Dendritic cell treated with granulocyte-macrophage colony-stimulating factor and Interleukin-4, amounts not matched to agents 40 ng/mL and 50 ng/mL, for 4 days (primary cell): Measurements from ENCODE around the gene GSAP.

Experiments
- H3K27ac Mint-ChIP-seq: one replicate; pipeline ENCODE4 v1.8.0; 2022; ENCODE audit warnings: mild to moderate bottlenecking, mixed read lengths
- H3K27me3 Mint-ChIP-seq: one replicate; pipeline ENCODE4 v1.8.0; 2022; ENCODE audit warnings: mild to moderate bottlenecking, mixed read lengths
- H3K36me3 Mint-ChIP-seq: one replicate; pipeline ENCODE4 v1.8.0; 2022; ENCODE audit warnings: low read depth, mixed read lengths
- H3K4me1 Mint-ChIP-seq: one replicate; pipeline ENCODE4 v1.8.0; 2022; ENCODE audit warnings: low read depth, mixed read lengths
- H3K4me3 Mint-ChIP-seq: one replicate; pipeline ENCODE4 v1.8.0; 2022; ENCODE audit warnings: mild to moderate bottlenecking, moderate library complexity, mixed read lengths
- H3K9me3 Mint-ChIP-seq: one replicate; pipeline ENCODE4 v1.8.0; 2022; ENCODE audit warnings: mixed read lengths
- intact Hi-C: fragments of 100-400 bp; cut with micrococcal nuclease; formaldehyde crosslinking; loops from one replicate; pipeline ENCODE4 v1.15.0; 2022

GSAP gene

GRCh38 chr7:77388055-77388641 lies 28.0 kb downstream of the GSAP start:
- Mint-ChIP-seq H3K27ac (peak overlapping the region; percentile 81), H3K9me3 (no peaks in the 10 kb centered on the region), H3K36me3 (peaks cover 85% of the 10 kb centered on the region), H3K4me3 (peak overlapping the region; percentile 9), H3K27me3 (no peaks in the 10 kb centered on the region), H3K4me1 (peaks cover 46% of the 10 kb centered on the region)
- intact Hi-C loops: no loop called here

DNA sequence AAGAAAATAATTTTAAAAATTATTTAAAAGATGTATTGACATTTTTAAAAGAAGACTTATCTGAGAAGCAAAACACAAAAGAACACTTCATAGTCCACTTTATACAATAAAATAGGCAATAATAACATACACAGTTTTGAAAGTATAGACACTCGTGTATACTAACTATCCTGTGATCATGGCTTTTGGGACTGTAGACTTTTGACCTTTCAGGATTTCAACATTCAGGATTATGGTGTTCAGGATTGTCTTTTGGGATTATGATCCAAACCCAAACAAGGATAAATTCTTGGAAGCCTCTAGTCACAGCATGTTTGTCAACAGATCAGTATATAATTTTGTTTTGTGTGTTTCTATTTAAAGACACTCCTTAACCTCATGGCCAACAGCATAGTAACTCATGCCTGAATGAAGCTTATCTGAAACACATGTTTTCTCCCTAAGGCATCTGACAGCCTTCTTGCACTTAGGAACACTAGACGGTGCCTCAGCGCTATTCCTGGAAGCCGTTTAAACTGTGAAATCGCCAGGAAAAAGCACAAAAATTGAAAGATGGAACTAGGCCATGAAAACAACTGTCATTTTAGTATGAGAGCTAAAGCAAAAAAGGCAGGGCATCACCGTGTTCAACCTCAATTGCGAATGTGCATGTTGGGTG lies 29.9 kb downstream of the GSAP start:
- H3K27me3 Mint-ChIP-seq: no peaks in the 10 kb centered on the region
- peaks cover 35% of the 10 kb centered on the region for H3K4me1 Mint-ChIP-seq
- H3K36me3 Mint-ChIP-seq: peaks cover 85% of the 10 kb centered on the region
- H3K4me3 Mint-ChIP-seq: no peak overlapping the region
- intact Hi-C loops: no loop called here
- no peak overlapping the region for H3K27ac Mint-ChIP-seq
- no peaks in the 10 kb centered on the region for H3K9me3 Mint-ChIP-seq

- Mint-ChIP-seq H3K27ac (no peak overlapping the region), H3K36me3 (peaks cover 95% of the 10 kb centered on the region)
These were observed 32.8 kb downstream of the GSAP start for GRCh38 chr7:77383333-77383740.

DNA sequence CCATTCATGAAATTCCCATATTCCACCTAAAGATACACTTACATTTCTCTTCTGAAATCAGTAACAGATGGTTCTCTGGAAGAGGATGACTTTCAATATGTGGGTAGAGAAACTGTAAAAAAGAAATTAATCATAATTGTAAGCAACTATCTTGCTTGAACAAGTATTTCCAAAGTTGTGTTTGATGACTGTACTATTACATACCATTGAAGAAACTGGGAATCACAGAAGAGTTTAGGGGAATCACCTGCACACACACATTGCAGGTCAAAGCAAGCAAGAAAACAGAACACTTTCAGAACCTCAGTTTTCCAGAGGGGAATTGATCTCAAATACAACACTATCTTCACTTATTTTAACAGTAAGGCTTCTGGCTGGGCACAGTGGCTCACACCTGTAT lies 33.6 kb downstream of the GSAP start:
- H3K36me3 Mint-ChIP-seq: peaks cover 100% of the 10 kb centered on the region
- H3K4me1 Mint-ChIP-seq: peaks cover 17% of the 10 kb centered on the region
- no peaks in the 10 kb centered on the region for H3K9me3 Mint-ChIP-seq
- intact Hi-C loops: no loop called here
- no peak overlapping the region for H3K27ac Mint-ChIP-seq
- H3K4me3 Mint-ChIP-seq: no peak overlapping the region
- H3K27me3 Mint-ChIP-seq: no peaks in the 10 kb centered on the region

More at GRCh38 chr7:77383333-77383740, 32.8 kb downstream of the GSAP start:
- Mint-ChIP-seq H3K9me3 (no peaks in the 10 kb centered on the region), H3K4me3 (no peak overlapping the region), H3K4me1 (peaks cover 26% of the 10 kb centered on the region), H3K27me3 (no peaks in the 10 kb centered on the region)
- intact Hi-C loops: no loop called here

GRCh38 chr7:77378584-77378983 lies 37.6 kb downstream of the GSAP start:
- intact Hi-C loops: loop anchor here (10.0 kb wide), 1 partner anchor 216 kb away; no protein-coding TSS in a partner anchor
- H3K36me3 Mint-ChIP-seq: peaks cover 100% of the 10 kb centered on the region
- peaks cover 5% of the 10 kb centered on the region for H3K4me1 Mint-ChIP-seq
- no peak overlapping the region for H3K27ac Mint-ChIP-seq
- H3K27me3 Mint-ChIP-seq: no peaks in the 10 kb centered on the region
- no peak overlapping the region for H3K4me3 Mint-ChIP-seq
- no peaks in the 10 kb centered on the region for H3K9me3 Mint-ChIP-seq

GRCh38 chr7:77370606-77371005 lies 45.5 kb downstream of the GSAP start:
- no peak overlapping the region for H3K4me3 Mint-ChIP-seq
- intact Hi-C loops: loop anchor here (10.0 kb wide), 1 partner anchor 224 kb away; no protein-coding TSS in a partner anchor
- H3K4me1 Mint-ChIP-seq: peaks cover 26% of the 10 kb centered on the region
- no peaks in the 10 kb centered on the region for H3K9me3 Mint-ChIP-seq
- H3K27me3 Mint-ChIP-seq: no peaks in the 10 kb centered on the region
- H3K36me3 Mint-ChIP-seq: peaks cover 92% of the 10 kb centered on the region
- H3K27ac Mint-ChIP-seq: no peak overlapping the region

DNA sequence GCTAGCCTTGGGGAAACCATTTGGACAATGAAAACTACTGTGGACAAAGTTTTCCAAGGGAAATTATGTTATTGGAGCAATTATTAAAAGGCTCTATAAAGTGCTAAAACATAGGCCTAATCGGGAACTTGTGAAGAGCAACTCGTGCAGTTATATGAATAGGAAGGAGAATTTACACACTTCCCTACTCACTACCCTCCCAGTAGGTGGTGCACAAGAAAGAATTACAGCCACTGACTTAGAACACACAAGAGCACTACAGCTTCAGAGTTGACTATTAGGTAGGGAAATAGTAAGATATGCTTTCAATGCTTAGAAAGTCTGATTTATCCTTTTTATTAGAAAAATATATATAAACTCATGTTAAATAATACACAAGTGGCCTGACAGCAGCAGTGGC lies 47.2 kb downstream of the GSAP start:
- Mint-ChIP-seq H3K4me1 (peaks cover 26% of the 10 kb centered on the region), H3K27ac (no peak overlapping the region), H3K27me3 (no peaks in the 10 kb centered on the region), H3K36me3 (peaks cover 75% of the 10 kb centered on the region), H3K9me3 (no peaks in the 10 kb centered on the region), H3K4me3 (no peak overlapping the region)
- intact Hi-C loops: no loop called here

- H3K4me3 Mint-ChIP-seq: no peak overlapping the region
- peak overlapping the region; percentile 57 for H3K27ac Mint-ChIP-seq
- no peaks in the 10 kb centered on the region for H3K27me3 Mint-ChIP-seq
- no peaks in the 10 kb centered on the region for H3K9me3 Mint-ChIP-seq
- peaks cover 26% of the 10 kb centered on the region for H3K4me1 Mint-ChIP-seq
- intact Hi-C loops: no loop called here
- peaks cover 68% of the 10 kb centered on the region for H3K36me3 Mint-ChIP-seq
These were observed 48.2 kb downstream of the GSAP start for GRCh38 chr7:77367976-77368375.

DNA sequence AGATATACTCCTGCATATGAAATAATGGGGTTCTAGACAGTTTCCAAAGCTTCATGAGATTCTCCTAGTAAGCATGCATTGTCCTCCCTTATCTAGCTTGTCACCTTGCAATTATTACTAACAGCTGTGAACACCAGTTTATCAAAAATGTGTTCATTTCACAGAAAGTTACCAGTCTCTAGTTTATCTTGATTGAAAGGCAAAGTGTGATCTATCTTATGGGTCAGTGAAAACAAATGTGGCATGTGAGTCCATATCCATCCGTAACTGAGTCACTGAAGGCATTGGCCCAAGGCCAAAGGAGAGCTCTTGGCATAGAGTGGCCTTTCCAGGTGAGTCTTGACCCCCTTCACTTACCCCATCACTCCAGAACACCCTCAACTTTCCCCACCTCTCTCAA lies 53.2 kb downstream of the GSAP start:
- H3K9me3 Mint-ChIP-seq: no peaks in the 10 kb centered on the region
- H3K4me1 Mint-ChIP-seq: peaks cover 12% of the 10 kb centered on the region
- no peak overlapping the region for H3K27ac Mint-ChIP-seq
- H3K4me3 Mint-ChIP-seq: no peak overlapping the region
- no peaks in the 10 kb centered on the region for H3K27me3 Mint-ChIP-seq
- intact Hi-C loops: no loop called here
- peaks cover 59% of the 10 kb centered on the region for H3K36me3 Mint-ChIP-seq

GRCh38 chr7:77360969-77361368 lies 55.2 kb downstream of the GSAP start:
- Mint-ChIP-seq H3K27ac (no peak overlapping the region), H3K4me3 (no peak overlapping the region), H3K9me3 (no peaks in the 10 kb centered on the region), H3K4me1 (peaks cover 8% of the 10 kb centered on the region), H3K27me3 (no peaks in the 10 kb centered on the region), H3K36me3 (peaks cover 56% of the 10 kb centered on the region)
- intact Hi-C loops: no loop called here

- intact Hi-C loops: no loop called here
- Mint-ChIP-seq H3K27ac (no peak overlapping the region), H3K4me3 (no peak overlapping the region), H3K4me1 (peaks cover 8% of the 10 kb centered on the region), H3K27me3 (no peaks in the 10 kb centered on the region), H3K9me3 (no peaks in the 10 kb centered on the region), H3K36me3 (peaks cover 63% of the 10 kb centered on the region)
These were observed 56.0 kb downstream of the GSAP start for GRCh38 chr7:77360104-77360503.

- Mint-ChIP-seq H3K27me3 (no peaks in the 10 kb centered on the region), H3K9me3 (no peaks in the 10 kb centered on the region), H3K4me3 (no peak overlapping the region), H3K27ac (no peak overlapping the region), H3K36me3 (peaks cover 68% of the 10 kb centered on the region), H3K4me1 (peaks cover 8% of the 10 kb centered on the region)
- intact Hi-C loops: no loop called here
These were observed 56.5 kb downstream of the GSAP start for GRCh38 chr7:77359599-77359998.

DNA sequence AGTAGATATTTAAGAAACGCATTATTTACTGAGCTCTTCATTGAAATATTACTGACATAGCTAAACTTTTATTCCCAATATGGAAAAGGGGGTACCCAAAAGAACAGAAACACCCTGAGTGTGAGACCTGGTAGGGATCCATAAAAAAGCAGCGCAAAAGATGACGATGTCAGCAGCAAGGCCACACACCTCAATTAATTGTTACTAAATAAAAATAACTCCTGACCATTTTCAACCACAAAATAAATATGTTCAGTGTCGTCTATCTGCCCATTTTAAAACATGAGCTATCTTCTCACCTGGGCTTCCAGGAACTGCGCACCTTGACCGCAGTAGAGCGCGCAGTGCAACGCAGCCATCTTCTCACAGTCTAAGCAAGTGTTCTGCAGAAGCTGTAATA lies 61.2 kb downstream of the GSAP start:
- peaks cover 75% of the 10 kb centered on the region for H3K36me3 Mint-ChIP-seq
- H3K27me3 Mint-ChIP-seq: no peaks in the 10 kb centered on the region
- no peak overlapping the region for H3K4me3 Mint-ChIP-seq
- H3K9me3 Mint-ChIP-seq: no peaks in the 10 kb centered on the region
- H3K4me1 Mint-ChIP-seq: peaks cover 24% of the 10 kb centered on the region
- H3K27ac Mint-ChIP-seq: no peak overlapping the region
- intact Hi-C loops: no loop called here

DNA sequence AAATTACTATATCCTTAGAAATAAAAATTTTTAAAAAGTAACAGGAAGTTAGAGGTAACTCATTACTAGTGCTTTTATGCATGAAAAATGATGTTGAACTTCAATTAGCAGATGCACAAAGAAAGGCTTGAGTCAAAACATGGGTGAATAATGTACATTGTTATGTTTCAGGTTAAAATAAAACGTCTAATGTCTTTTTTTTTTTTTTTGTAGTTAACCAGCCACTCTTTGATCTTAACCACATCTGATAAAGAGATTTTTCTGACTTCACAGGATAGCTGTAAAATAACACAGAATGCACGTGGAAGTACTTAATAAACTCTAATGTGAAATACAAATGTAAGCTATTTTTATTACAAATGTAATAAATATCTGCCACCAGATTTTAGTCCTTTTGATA lies 61.7 kb downstream of the GSAP start:
- Mint-ChIP-seq H3K36me3 (peaks cover 75% of the 10 kb centered on the region), H3K4me1 (peaks cover 24% of the 10 kb centered on the region), H3K27me3 (no peaks in the 10 kb centered on the region), H3K9me3 (no peaks in the 10 kb centered on the region), H3K4me3 (no peak overlapping the region), H3K27ac (no peak overlapping the region)
- intact Hi-C loops: no loop called here

DNA sequence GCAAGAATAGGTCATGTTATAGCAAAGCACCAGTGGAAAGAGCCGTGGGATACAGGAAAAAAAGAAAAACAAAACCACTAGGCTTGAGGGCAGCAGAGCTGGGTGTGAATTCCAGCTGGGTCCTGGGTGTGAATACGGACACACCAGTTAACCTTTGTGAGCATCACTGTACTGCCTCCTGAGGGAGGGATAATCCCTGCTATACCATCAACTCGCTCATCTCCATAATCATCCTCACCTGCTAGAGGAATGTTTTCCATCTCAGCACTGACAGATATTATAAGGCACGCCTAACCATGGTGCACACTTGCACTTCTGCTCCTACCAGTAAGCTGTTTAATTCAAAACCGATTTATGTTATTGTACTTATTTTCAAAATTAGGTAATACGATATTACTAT lies 62.2 kb downstream of the GSAP start:
- no peaks in the 10 kb centered on the region for H3K9me3 Mint-ChIP-seq

More for the DNA sequence above, 62.2 kb downstream of the GSAP start:
- Mint-ChIP-seq H3K4me3 (no peak overlapping the region), H3K4me1 (peaks cover 24% of the 10 kb centered on the region), H3K27ac (no peak overlapping the region), H3K27me3 (no peaks in the 10 kb centered on the region), H3K36me3 (peaks cover 78% of the 10 kb centered on the region)
- intact Hi-C loops: no loop called here
